Panc1 (cell line): ENCODE measurements around the gene NFIB. TPM values are rescaled to one million over a fixed set of nuclear protein-coding genes. Genes with fewer than 3 reads are reported as not detected.

Source experiments
- ATAC-seq: fragments of 200-7000 bp; cut with Tn5 transposase; 2 replicates; pipeline ENCODE4 v1.9.1; 2020; ENCODE audit warnings: mild to moderate bottlenecking, moderate library complexity
- BruUV-seq: library from RNA; stranded (reverse); fragments of 400-500 nt; replicated peaks from 2 replicates; lab custom pipeline; 2021; lab: Mats Ljungman, UMichigan
- CTCF ChIA-PET: fragments of 300-600 bp; sonication (Branson Sonifier 250); formaldehyde crosslinking; loops from one replicate; lab custom pipeline; 2022; ENCODE audit warnings: antibody characterized with exemption; lab: Charles Lee
- POLR2A ChIA-PET: fragments of 300-600 bp; sonication (Branson Sonifier 250); formaldehyde crosslinking; loops from one replicate; lab custom pipeline; 2022; ENCODE audit warnings: antibody characterized with exemption; lab: Charles Lee
- DNase-seq: peaks from one replicate; pipeline ENCODE4 v3.0.0-alpha.2; 2010; ENCODE audit warnings: low read depth, low spot score
- H3K27ac ChIP-seq: 2 replicates; pipeline ENCODE4 v1.5.1; 2011; ENCODE audit warnings: mild to moderate bottlenecking, low read length, inconsistent platforms
- H3K27me3 ChIP-seq: fragments of 200-500 bp; sonication (Bioruptor generic); 2 replicates; pipeline ENCODE4 v1.6.0; 2014; ENCODE audit warnings: low read length, inconsistent platforms; ENCODE audit not compliant: control insufficient read depth, insufficient read depth
- H3K36me3 ChIP-seq: fragments of 200-500 bp; sonication (Bioruptor generic); 2 replicates; pipeline ENCODE4 v1.5.1; 2014; ENCODE audit warnings: inconsistent platforms, mild to moderate bottlenecking, low read length, moderate library complexity; ENCODE audit not compliant: control insufficient read depth, insufficient read depth
- H3K4me1 ChIP-seq: 2 replicates; pipeline ENCODE4 v1.5.1; 2011; ENCODE audit warnings: inconsistent platforms, mild to moderate bottlenecking, low read length, moderate library complexity; ENCODE audit not compliant: control insufficient read depth, insufficient read depth
- H3K4me3 ChIP-seq, 2 experiments: 2 replicates each; pipeline ENCODE4 v1.5.1; 2011 to 2012; ENCODE audit warnings: low read depth in 2 of 2, low read length in 2 of 2, mild to moderate bottlenecking in 2 of 2, inconsistent platforms in 1 of 2, moderate library complexity in 1 of 2
- H3K9me3 ChIP-seq: fragments of 200-500 bp; sonication (Bioruptor generic); 2 replicates; pipeline ENCODE4 v1.5.1; 2014; ENCODE audit warnings: low read depth, mild to moderate bottlenecking, inconsistent platforms, low read length, moderate library complexity; ENCODE audit not compliant: control insufficient read depth, insufficient read depth
- POLR2AphosphoS5 ChIP-seq: IDR thresholded peaks from 2 replicates; pipeline ENCODE4 v1.6.1; 2012; ENCODE audit warnings: mild to moderate bottlenecking, low read depth, low read length, moderate library complexity
- SIN3A ChIP-seq: IDR thresholded peaks from 2 replicates; pipeline ENCODE4 v1.6.1; 2012; ENCODE audit warnings: low read depth, mild to moderate bottlenecking, low read length, moderate library complexity, borderline replicate concordance; ENCODE audit not compliant: insufficient read depth
- TCF7L2 ChIP-seq: IDR thresholded peaks from 2 replicates; pipeline ENCODE4 v1.6.1; 2011; ENCODE audit warnings: mild to moderate bottlenecking, low read depth, low read length, inconsistent platforms
- in situ Hi-C: cut with HindIII; loops from 2 replicates; pipeline ENCODE4 v1.10.0; 2016; ENCODE audit warnings: low sequenced_read_pairs, low pct_unique_long_range_greater_than_20kb
- intact Hi-C: fragments of 100-400 bp; cut with micrococcal nuclease; formaldehyde crosslinking; loops from one replicate; pipeline ENCODE4 v1.10.0; 2022; ENCODE audit not compliant: unreplicated experiment
- total RNA-seq: library from RNA; stranded (reverse); gene quantifications from one replicate; pipeline ENCODE4 v1.2.1, GENCODE V29; 2021; ENCODE audit not compliant: unreplicated experiment
- TF ChIP-seq, protein P1 (sequence below), 2 experiments: IDR thresholded peaks; 2 replicates each; pipeline ENCODE4 v1.6.1; 2011 to 2012; ENCODE audit warnings: low read depth in 2 of 2, control low read depth in 1 of 2, low read length in 1 of 2, mild to moderate bottlenecking in 1 of 2, moderate library complexity in 1 of 2; ENCODE audit not compliant: insufficient read depth in 1 of 2
- TF ChIP-seq, protein P2 (sequence below): fragments of 450-650 bp; IDR thresholded peaks from 2 replicates; pipeline ENCODE4 v1.5.1; 2017; ENCODE audit warnings: mild to moderate bottlenecking

The NFIB gene
- total RNA-seq, 1 experiment from 2014 or later: 26.7 TPM

DNA sequence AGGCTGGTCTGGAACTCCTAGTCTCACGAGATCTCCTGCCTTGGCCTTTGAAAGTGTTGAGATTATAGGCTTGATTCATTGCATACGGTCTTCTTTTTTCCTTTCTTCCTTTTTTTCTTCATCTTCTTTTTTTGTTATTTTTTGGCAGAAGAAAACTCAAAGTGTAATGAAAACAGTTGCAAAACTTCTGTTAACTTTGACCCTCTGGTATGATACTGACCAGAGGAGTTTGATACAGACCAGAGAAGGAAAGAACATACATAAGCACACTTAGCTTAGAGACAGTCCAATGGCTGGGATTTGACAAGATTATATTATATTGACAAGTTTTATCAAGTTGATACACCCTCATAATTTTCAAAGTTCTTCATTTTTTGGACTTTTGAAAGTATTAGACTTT lies 181.2 kb downstream of the NFIB start:
- DNase-seq (no peak), ATAC-seq (no peak)
- Histone ChIP-seq H3K4me1 (no peaks in the 10 kb centered on the region), H3K36me3 (no peaks in the 10 kb centered on the region), H3K27ac (no peak overlapping the region), H3K27me3 (no peaks in the 10 kb centered on the region), H3K4me3 (no peak overlapping the region), H3K9me3 (no peaks in the 10 kb centered on the region)
- no TSS peak for BruUV-seq
- POLR2A ChIA-PET: no interaction called here
- intact Hi-C loops (no loop called here), in situ Hi-C loops (no loop called here)
- no peak for TF ChIP-seq POLR2AphosphoS5
- TF ChIP-seq TCF7L2: no peak
- TF ChIP-seq, protein P1, sequence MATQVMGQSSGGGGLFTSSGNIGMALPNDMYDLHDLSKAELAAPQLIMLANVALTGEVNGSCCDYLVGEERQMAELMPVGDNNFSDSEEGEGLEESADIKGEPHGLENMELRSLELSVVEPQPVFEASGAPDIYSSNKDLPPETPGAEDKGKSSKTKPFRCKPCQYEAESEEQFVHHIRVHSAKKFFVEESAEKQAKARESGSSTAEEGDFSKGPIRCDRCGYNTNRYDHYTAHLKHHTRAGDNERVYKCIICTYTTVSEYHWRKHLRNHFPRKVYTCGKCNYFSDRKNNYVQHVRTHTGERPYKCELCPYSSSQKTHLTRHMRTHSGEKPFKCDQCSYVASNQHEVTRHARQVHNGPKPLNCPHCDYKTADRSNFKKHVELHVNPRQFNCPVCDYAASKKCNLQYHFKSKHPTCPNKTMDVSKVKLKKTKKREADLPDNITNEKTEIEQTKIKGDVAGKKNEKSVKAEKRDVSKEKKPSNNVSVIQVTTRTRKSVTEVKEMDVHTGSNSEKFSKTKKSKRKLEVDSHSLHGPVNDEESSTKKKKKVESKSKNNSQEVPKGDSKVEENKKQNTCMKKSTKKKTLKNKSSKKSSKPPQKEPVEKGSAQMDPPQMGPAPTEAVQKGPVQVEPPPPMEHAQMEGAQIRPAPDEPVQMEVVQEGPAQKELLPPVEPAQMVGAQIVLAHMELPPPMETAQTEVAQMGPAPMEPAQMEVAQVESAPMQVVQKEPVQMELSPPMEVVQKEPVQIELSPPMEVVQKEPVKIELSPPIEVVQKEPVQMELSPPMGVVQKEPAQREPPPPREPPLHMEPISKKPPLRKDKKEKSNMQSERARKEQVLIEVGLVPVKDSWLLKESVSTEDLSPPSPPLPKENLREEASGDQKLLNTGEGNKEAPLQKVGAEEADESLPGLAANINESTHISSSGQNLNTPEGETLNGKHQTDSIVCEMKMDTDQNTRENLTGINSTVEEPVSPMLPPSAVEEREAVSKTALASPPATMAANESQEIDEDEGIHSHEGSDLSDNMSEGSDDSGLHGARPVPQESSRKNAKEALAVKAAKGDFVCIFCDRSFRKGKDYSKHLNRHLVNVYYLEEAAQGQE (IDR thresholded peaks at IDR 0.05; ENCODE audit: insufficient read depth in 1 of 2, low read depth in 2 of 2, low read length in 1 of 2): no peak
- TF ChIP-seq SIN3A: no peak
- TF ChIP-seq, protein P2, sequence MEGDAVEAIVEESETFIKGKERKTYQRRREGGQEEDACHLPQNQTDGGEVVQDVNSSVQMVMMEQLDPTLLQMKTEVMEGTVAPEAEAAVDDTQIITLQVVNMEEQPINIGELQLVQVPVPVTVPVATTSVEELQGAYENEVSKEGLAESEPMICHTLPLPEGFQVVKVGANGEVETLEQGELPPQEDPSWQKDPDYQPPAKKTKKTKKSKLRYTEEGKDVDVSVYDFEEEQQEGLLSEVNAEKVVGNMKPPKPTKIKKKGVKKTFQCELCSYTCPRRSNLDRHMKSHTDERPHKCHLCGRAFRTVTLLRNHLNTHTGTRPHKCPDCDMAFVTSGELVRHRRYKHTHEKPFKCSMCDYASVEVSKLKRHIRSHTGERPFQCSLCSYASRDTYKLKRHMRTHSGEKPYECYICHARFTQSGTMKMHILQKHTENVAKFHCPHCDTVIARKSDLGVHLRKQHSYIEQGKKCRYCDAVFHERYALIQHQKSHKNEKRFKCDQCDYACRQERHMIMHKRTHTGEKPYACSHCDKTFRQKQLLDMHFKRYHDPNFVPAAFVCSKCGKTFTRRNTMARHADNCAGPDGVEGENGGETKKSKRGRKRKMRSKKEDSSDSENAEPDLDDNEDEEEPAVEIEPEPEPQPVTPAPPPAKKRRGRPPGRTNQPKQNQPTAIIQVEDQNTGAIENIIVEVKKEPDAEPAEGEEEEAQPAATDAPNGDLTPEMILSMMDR: no peak
- CTCF ChIA-PET: no interaction called here

DNA sequence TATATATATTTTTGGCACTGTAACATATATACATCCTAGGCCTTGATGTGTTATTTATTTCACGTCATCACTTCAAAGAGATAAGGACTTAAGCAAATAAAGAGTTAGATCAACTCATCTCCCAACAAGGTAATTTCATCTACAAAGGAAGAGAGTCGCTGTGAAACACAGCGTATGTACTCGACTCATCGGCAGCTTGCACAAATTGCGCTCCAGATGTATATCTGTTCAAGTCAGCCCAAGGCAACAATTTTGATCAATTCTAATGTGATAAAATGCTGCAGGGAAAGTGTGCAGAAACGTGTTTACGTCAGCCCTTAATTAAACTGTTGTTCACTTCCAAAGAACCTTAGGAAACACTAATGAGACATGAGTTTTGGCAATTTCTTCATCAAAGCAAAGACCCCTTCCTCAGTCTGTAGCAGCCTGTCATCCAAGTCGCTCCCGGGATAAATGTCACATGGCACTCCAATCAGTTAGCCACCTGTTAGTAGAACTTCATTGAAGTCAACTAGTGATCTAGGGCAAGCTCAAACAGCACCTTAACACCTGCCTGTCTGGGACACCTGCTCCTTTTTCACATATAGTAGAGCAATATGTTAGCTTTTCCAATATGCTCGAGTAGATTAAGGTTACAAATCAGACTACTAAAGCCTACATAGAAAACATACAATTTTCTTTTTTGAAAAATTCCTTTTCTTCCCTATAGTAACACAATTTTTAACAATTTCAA lies 182.4 kb downstream of the NFIB start:
- intact Hi-C loops (no loop called here), in situ Hi-C loops (no loop called here)
- H3K4me1 ChIP-seq: no peaks in the 10 kb centered on the region
- no peaks in the 10 kb centered on the region for H3K9me3 ChIP-seq
- no peaks in the 10 kb centered on the region for H3K36me3 ChIP-seq
- POLR2A ChIA-PET: no interaction called here
- TF ChIP-seq, protein P2: no peak
- TF ChIP-seq SIN3A (no peak), TCF7L2 (no peak), POLR2AphosphoS5 (no peak)
- TF ChIP-seq, protein P1 (IDR thresholded peaks at IDR 0.05; ENCODE audit: insufficient read depth in 1 of 2, low read depth in 2 of 2, low read length in 1 of 2): no peak
- H3K4me3 ChIP-seq: no peak overlapping the region
- ATAC-seq (no peak), DNase-seq (no peak)
- no peak overlapping the region for H3K27ac ChIP-seq
- CTCF ChIA-PET: no interaction called here
- H3K27me3 ChIP-seq: no peaks in the 10 kb centered on the region
- BruUV-seq: no TSS peak
